Tibial artery (tissue), 4 donors: ENCODE results near the gene DDA1.

Experiments used
- DNase-seq, 2 donors: peaks; one replicate each; pipeline ENCODE4 v3.0.0-alpha.2; 2019
- H3K27ac ChIP-seq, 2 donors: fragments of 200-600 bp; sonication (generic) in 1 of 2; 1 replicate in 1 of 2; 2 replicates in 1 of 2; pipeline ENCODE4 v1.5.1; 2018 to 2019; ENCODE audit warnings: mild to moderate bottlenecking in 1 of 2
- H3K27me3 ChIP-seq, 2 donors: fragments of 200-600 bp; sonication (generic) in 1 of 2; one replicate each; pipeline versions ENCODE4 v1.5.1 to v1.6.0; 2016 to 2019
- H3K36me3 ChIP-seq, 3 donors: fragments of 200-600 bp; sonication (generic) in 2 of 3; one replicate each; pipeline ENCODE4 v1.5.1; 2016 to 2019; ENCODE audit warnings: mild to moderate bottlenecking in 2 of 3
- H3K4me1 ChIP-seq, 4 donors: fragments of 200-600 bp; sonication (generic) in 2 of 4; 1 replicate in 3 of 4; 2 replicates in 1 of 4; pipeline ENCODE4 v1.5.1; 2016 to 2019
- H3K4me3 ChIP-seq, 2 donors: fragments of 200-600 bp; sonication (generic) in 1 of 2; 1 replicate in 1 of 2; 2 replicates in 1 of 2; pipeline ENCODE4 v1.5.1; 2018 to 2019; ENCODE audit warnings: mild to moderate bottlenecking in 2 of 2
- H3K9me3 ChIP-seq, 3 donors: fragments of 200-600 bp; sonication (generic) in 1 of 3; one replicate each; pipeline ENCODE4 v1.5.1; 2016 to 2019
- CTCF ChIP-seq, 2 experiments: fragments of 200-600 bp in 1 of 2; fragments of 450-650 bp in 1 of 2; IDR thresholded peaks; one replicate each; pipeline ENCODE4 v1.5.1; 2017 to 2019; ENCODE audit warnings: antibody characterized with exemption in 2 of 2, mild to moderate bottlenecking in 1 of 2, moderate library complexity in 1 of 2
- intact Hi-C: fragments of 100-400 bp; cut with DNase I; formaldehyde crosslinking; loops from one replicate; pipeline ENCODE4 v1.15.0; 2023; ENCODE audit warnings: low total_unique reads

Gene DDA1

GRCh38 chr19:17275441-17276175, 33.8 kb upstream of the DDA1 start:
- Histone ChIP-seq H3K36me3 (peaks cover 58 to 88% (median 80%) of the 10 kb centered on the region in 3 donors), H3K9me3 (no peaks in the 10 kb centered on the region), H3K4me1 (no peaks in the 10 kb centered on the region), H3K4me3 (no peak overlapping the region), H3K27me3 (peaks cover 0 to 4% of the 10 kb centered on the region in 2 donors), H3K27ac (no peak overlapping the region)
- no peak for TF ChIP-seq CTCF (IDR thresholded peaks at IDR 0.05)
- no peak for DNase-seq
- intact Hi-C loops = no loop called here

GRCh38 chr19:17279436-17279835, 29.9 kb upstream of the DDA1 start:
- no peak for TF ChIP-seq CTCF (IDR thresholded peaks at IDR 0.05)
- peaks cover 31 to 49% (median 44%) of the 10 kb centered on the region in 3 donors for H3K36me3 ChIP-seq
- peaks cover 0 to 17% (median 15%) of the 10 kb centered on the region in 4 donors for H3K4me1 ChIP-seq

GRCh38 chr19:17281391-17282304, 27.7 kb upstream of the DDA1 start, which contains the start of gene ANKLE1:
ANKLE1 (plus strand) TSS chr19:17281901; CDS start chr19:17281921, 20 bp downstream.
- peak within 1 kb of the TSS; percentile 19 to 41 for H3K4me3 ChIP-seq
- H3K4me1 ChIP-seq = peaks cover 0 to 17% (median 15%) of the 10 kb centered on the region in 4 donors
- H3K9me3 ChIP-seq = no peaks in the 10 kb centered on the region
- peaks cover 12 to 27% (median 22%) of the 10 kb centered on the region in 3 donors for H3K36me3 ChIP-seq
- peaks cover 4 to 29% of the 10 kb centered on the region in 2 donors for H3K27me3 ChIP-seq
- intact Hi-C loops = loop anchor here (2.0 to 5.0 kb wide), 2 partner anchors 74 to 215 kb away; no protein-coding TSS in a partner anchor
- DNase-seq = no peak
- TF ChIP-seq CTCF (IDR thresholded peaks at IDR 0.05) = no peak
- H3K27ac ChIP-seq = no peak within 1 kb of the TSS

More at GRCh38 chr19:17279436-17279835, 29.9 kb upstream of the DDA1 start:
- no peaks in the 10 kb centered on the region for H3K9me3 ChIP-seq
- intact Hi-C loops = no loop called here
- no peak for DNase-seq
- H3K27me3 ChIP-seq = peaks cover 4 to 29% of the 10 kb centered on the region in 2 donors
- H3K27ac ChIP-seq = no peak overlapping the region
- H3K4me3 ChIP-seq = no peak overlapping the region

GRCh38 chr19:17282488-17283125, 26.8 kb upstream of the DDA1 start:
- intact Hi-C loops = loop anchor here (2.0 to 5.0 kb wide), 2 partner anchors 75 to 216 kb away; no protein-coding TSS in a partner anchor
- Histone ChIP-seq H3K27ac (no peak overlapping the region), H3K27me3 (peaks cover 4 to 29% of the 10 kb centered on the region in 2 donors), H3K4me3 (peak overlapping the region in 1 of 2 donors; percentile 41), H3K4me1 (peaks cover 0 to 17% (median 15%) of the 10 kb centered on the region in 4 donors), H3K36me3 (peaks cover 5 to 18% (median 12%) of the 10 kb centered on the region in 3 donors), H3K9me3 (no peaks in the 10 kb centered on the region)
- DNase-seq = peak; percentile 76 to 86
- TF ChIP-seq CTCF (IDR thresholded peaks at IDR 0.05) = peak; percentile 91 to 95

- Histone ChIP-seq H3K27me3 (peaks cover 4 to 29% of the 10 kb centered on the region in 2 donors), H3K9me3 (no peaks in the 10 kb centered on the region)
- intact Hi-C loops = loop anchor here (2.0 to 5.0 kb wide), 2 partner anchors 76 to 217 kb away; no protein-coding TSS in a partner anchor
These were observed 25.8 kb upstream of the DDA1 start for GRCh38 chr19:17283504-17283996.

More at GRCh38 chr19:17283504-17283996, 25.8 kb upstream of the DDA1 start:
- no peak for TF ChIP-seq CTCF (IDR thresholded peaks at IDR 0.05)
- H3K4me1 ChIP-seq = peaks cover 0 to 17% (median 15%) of the 10 kb centered on the region in 4 donors
- no peak overlapping the region for H3K4me3 ChIP-seq
- DNase-seq = no peak
- H3K36me3 ChIP-seq = peaks cover 0 to 8% (median 6%) of the 10 kb centered on the region in 3 donors
- no peak overlapping the region for H3K27ac ChIP-seq
